GM21526 (cell line): Measurements from ENCODE around the gene STK32C.
"Not testable (repeated sequence)": the region's sequence is repeated elsewhere in the genome, so short reads cannot be mapped to it uniquely, and the experiment has no call there.

Source experiments
- ATAC-seq: cut with Tn5 transposase; IDR thresholded peaks from one replicate; pipeline ENCODE4 v1.9.1; 2021; ENCODE audit warnings: moderate library complexity; ENCODE audit not compliant: unreplicated experiment, low FRiP score

STK32C gene

DNA sequence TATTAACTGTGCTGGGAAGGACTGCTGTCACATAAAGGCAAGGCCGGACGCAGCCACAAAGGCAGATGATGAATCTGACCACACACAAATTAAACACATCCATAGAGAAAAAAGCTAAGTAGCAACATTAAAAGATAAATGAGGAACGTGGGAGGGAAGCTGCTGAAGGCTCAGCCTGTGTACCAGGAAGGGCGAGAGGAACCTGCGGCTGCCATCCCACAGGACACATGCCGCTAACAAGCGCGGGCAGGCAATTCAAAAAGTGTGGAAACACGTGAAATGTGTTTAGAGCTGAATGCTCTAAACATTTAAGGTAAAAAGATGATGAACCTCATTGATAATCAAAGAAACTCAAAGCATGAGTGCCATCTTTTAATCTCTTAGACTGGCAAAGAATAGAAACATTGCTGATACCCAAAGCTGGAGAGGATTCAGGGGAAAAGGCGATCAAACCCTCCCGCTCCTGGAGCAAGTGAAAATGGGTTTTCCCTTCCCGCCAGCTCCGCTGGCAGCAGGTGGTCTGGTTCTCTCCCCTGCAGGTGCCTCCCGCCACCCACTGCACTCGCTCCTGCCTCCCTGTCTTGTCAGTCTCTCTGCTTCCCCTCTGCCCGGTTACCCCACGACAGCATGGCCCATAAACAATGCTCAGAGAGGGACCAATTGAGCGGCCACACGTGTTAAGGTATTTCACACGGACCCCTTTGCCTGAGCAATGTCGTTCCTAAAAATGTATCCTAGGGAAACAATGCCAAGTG lies 4.2 kb downstream of the STK32C start:
- ATAC-seq, result no peak

DNA sequence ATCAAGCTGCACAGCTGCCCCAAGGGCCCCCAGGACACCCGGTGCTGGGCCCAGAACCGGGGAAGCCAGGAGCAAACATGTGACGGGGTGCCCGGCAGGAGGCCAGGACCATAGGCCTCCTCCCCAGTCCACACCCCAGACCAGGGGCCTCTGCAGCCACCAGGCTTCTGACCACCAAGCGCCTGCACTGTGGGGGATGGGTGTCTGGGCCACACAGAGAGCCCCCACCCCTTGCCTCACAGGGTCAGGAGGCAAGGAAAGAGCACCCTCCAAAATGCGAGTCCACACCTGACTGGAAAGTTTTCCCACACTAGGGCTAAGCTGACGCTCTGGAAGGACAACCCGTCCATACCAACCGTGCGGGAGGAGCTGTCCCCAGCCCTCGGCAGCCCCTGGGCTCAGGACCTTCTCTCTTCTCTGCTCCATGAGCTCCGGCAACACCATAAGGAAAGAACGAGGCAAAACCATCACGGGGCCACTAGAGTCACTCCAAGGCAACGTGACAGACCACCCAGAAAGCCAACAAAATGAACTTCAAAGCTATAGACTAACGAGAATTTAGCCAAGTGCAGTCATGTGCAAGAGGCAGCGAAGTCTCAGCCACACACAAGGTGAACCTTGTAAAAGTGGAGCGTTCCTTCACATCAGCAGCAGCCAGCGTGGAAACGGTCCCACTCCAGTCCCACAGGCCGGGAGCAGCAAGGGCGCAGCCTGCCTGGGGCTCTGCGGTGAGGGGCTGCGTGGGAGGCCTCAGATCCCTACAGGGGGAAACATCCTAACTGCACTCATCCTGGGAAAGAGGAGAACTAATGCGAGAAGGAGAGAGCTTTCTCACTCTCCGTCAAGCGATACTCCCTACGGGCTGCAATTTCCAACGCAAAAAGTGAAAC lies 5.1 kb downstream of the STK32C start:
- no peak for ATAC-seq

DNA sequence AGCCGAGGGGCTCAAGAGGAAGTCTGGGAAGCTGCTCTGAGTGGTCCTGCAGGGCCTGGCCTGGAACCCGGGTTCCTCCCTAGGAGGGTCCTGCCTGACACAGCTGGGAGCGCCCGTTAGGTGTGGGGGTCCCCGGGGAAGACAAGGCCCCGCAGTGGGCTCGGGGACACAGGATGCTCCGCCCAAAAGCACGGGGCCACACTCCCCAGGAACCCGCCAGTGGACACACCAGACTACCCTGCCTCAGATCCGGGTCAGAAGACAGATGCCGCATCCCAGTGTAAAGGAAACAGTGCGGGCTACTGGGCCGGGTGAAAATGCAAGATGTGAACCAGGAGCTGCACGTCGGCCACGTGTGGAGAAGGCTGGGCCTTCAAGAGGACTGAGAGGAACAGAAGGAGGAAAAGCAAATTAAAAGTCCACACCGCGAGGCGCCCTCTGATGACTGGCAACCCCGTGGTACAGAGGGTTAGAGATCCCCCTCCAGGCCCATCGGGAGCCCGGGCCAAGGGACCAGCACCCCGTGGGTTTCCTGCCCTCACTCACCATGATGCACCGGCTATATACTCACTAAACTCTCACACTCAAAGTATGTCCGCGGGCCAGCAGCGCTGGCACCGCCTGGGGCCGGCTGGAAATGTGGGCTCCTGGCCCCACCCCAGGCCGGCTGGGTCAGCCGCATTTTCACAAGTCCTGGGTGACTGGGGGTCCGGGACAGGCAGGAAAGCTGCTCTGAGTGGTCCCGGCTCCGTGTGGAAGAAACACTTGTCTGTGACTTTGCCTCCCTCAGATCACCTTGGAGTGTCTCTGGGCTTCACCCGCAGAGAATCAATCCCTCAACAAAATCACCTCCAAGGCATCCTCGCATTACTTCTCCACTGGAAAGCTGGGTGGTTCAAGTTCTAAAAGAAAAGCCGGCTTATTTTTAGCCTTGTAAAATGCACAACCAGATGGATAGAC lies 6.1 kb downstream of the STK32C start:
- ATAC-seq, result no peak

DNA sequence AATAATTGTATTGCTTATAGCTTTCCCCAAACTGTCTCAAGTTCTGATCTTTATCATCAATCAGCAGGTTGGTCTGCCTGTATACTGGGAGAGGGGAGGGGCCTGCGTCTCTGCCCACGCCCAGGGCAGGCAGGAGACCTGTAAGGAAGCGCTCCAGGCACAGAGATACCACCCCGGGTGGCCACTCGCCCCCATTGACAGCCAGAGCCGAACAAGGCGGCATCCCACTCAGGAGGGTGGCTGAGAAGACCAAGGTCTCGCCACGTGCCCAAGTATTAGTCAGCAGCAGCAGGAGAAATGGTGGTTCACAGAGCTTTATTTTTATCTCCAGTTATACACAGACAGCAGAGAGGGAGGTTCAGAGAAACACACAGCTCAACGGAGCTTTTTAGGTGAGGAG lies 7.2 kb downstream of the STK32C start:
- ATAC-seq, result no peak

DNA sequence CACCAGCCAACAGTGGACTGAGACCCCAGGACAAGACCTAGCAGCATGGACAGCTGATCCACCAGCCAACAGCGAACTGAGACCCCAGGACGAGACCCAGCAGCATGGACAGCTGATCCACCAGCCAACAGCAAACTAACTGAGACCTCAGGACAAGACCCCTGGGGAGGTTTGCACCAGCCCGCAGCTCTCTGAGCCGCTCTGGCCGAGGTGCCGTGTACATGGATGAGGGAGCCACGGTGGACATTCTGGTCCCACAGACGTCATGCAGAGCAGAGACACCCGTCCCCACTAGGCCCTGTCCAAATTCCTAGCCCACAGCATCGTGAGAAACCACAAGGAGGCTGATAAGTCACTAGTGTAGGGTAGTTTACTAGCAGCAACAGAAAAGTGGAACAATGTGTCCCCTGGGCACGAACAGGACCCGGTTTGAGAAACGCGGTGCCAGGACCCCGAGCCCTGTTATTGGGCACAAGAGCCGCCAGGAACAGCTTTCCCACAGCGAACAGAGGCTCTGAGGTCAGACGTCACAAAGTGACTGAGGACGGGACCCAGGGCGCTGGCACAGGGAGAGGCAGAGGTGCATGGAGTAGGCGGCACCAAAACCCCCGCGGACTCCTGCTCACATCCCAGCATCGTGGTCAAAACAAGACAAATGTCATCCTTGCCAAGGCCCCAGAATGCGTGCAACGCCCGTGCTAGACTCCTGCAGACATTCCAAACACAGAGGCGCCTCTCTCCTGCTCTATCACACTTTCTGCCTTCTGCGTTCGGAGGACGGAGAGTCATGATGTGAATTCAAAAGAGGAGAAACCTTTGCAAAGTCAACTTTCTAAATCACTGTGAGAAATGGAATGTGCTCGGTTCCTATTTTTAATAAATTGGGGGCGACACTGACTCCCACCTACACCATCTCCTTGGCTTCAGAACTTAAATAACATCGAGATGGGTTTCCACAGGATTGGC lies 8.1 kb downstream of the STK32C start:
- ATAC-seq, result no peak

DNA sequence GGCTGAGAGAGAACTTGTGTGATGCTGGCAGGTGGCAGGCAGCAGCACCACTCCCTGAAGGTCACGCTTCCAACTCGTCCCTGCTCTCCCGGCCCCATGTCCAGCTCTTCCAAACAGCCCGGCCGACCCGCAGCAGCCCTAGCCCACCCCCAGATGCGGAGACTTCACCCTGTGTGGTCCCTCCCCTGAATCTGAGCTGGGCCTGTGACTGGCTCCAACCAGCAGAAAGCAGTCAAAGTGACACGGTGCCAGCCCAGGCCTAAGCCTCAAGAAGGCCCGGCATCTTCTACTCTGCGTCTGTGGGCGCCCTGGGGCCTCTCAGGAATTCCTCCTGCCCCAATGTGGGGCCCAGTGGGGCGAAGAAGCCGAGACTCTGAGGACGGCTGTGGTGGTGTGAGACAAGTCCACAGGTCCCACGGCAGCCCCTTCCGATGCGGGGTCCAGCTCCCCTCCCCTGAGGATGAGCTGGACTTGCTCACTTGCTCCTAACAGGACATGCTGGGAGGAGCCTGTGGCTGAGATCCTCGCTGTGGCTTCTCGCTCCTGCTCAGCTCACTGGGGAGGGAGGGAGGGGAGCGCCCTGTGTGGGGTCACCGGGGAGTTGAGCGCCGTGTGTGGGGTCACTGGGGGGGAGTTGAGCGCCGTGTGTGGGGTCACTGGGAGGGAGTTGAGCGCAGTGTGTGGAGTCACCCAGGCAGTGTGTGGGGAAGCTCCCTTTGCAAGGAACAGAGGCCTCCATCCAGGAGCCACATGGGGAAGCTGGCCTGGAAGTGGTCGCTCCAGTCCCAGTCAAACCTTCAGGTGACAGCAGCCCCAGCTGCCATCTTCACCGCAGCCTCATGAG lies 9.5 kb downstream of the STK32C start:
- no peak for ATAC-seq

DNA sequence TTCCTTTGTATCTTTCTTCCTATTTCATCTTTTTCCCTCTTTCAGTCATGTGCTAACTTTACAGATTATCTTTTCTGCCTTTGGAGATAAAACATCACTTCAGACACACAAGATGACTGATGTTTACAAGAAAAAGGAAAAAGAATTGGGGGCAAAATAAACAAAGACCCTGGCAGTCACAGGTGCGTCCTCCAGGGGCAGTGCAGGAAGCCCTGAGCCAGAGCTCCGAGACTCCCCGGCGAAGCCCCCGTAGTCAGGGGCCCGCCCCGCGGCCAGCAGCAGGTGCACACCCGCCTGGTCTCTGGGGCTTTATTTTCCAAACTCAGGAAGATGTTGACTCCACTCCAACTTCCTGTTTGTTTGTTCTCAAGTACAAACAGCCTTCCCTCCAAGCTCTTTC lies 10.2 kb downstream of the STK32C start:
- ATAC-seq, result no peak

DNA sequence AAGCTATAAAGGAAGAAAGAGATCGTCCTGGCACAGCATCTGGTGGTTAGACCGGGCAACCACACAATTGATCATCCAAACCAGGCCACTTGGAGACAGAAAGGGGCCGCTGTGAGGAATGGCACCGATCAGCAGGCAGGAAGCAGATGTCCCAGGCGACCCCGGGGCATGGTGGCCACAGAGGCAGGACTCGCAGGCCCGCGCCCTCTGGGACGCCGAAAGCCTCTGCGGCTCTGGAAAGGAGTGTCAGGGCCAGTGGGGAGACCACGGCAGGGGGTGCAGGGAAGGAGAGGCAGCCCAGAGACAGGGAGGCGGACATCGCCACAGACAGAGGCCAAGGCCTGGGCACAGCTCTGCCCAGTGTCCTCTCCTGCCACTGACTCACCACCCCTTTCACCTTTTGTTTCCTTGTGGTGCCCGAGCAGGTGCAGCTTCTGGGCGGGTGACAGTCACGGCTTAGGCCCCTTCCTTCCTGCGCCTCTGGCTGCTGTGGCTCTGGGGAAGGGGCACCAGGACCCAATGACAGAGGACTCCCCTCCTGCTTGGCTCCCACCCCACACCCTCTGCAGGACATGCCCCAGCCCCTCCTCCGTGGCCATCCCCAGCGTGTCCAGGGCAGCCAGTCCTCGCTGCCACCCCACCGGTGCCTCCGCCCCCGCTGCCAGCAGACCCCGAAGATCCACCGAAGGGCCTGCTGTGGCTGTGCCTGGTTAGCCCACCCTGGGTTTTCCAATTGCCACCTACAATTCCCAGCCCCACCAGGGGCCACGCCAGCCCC lies 10.9 kb downstream of the STK32C start:
- ATAC-seq, result no peak

DNA sequence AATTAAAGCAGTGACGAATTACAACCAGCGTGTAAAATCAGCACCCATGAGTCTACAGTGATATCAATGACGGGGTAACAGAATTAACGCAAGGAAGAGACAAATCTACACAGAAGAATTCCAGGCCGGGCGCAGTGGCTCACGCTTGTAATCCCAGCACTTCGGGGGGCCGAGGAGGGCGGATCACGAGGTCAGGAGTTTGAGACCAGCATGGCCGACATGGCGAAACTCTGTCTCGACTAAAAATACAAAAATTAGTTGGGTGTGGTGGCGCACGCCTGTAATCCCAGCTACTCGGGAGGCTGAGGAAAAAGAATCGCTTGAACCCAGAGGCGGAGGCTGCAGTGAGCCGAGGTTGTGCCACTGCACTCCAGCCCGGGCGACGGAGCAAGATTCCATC lies 12.3 kb downstream of the STK32C start:
- not testable (repeated sequence) for ATAC-seq

DNA sequence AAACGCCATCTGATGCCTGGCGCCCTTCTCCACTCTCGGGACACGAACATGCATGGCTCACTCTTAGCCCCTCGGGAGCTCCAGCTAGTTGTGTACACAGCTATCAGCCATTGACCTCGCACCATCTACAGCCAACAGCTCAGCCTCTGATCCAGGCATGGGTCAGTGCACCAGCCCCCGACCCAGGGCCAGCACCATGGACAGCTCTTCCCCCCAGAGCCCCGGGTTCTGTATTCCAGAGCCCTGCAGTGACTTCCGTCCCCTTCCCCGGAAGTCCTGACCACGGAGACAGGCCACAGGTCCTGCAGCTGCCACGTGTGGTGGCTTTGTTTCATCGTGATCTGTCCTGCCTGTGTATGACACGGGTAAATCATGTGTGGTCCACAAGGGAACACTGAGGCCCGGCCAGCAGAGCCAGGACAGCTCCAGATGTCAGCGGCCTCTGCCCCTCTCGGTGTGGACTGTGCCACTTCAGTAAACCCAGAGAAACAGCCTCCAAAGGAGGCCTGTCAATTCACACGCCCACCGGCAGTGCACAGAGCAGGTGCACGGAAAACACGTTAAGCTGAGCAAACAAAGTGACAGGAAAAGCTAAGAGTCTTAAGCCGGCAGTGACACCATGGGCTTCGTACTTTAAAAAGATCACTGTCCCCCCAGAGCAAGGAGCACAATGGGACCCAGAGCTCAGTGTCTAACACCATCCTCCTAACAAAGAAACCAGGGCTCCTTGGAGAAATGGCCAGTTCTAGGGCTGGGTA lies 13.0 kb downstream of the STK32C start:
- ATAC-seq, result no peak

DNA sequence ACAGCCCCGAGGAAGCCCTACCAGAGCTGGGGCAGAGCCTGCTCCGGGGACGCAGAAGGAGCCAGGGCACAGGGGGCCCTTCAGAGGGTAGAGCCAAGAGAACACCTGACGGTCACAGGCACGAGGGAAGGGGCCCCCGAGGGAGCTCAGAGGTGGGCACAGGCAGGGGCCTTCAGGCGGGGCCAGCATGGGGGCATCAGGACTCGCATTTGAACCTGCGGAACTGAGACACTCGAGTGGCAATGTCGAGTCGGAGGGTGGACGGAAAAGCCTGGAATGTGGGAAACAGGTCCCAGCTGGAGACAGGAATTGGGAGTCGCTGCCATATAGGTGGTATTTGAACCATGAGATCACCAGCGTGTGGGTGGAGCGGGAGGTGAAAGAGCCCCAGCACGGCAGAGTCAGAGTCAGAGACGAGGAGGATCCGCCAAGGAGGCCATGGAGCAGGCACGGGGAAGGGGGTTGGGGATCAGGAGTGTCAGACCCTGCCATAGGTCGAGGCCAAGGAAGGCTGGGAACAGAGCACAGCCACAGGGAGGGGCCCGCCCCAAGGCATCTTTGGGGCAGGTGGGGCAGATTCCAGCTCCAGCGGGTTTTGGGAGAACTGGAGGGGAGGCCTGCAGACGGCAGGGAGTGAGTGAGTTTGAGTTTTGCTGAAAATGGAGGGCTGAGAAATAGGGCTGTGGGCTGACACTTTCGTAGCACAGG lies 13.8 kb downstream of the STK32C start:
- ATAC-seq, result no peak

DNA sequence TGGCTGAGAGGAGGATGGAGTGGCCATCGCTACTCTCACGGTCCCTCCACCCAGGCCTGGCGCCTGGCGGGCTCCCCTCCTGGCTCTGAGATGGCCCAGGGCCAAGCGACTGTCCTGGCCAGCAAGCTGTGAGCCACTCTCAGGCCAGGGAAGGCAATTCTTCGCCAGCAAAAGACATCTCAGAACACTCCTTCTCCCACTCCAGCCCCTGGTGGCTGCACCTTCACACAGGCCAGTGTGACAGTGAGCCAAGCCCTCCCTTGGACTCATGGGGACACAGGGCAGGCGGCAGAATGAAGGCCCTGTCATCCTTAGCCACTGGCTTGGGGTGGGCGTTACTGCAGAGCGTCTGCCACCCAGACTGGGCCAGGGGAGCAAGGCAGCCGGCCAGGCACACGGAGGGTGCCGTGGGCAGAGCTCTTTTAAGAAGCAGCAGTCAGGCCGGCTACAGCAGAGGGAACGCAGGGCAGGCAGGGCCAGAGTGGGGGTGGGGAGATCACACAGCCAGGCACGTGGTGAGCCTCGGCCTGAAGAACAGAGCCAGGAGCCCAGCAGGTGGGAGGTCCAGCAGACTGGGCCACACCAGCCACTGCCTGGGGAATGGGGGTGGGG lies 14.4 kb downstream of the STK32C start:
- no peak for ATAC-seq

DNA sequence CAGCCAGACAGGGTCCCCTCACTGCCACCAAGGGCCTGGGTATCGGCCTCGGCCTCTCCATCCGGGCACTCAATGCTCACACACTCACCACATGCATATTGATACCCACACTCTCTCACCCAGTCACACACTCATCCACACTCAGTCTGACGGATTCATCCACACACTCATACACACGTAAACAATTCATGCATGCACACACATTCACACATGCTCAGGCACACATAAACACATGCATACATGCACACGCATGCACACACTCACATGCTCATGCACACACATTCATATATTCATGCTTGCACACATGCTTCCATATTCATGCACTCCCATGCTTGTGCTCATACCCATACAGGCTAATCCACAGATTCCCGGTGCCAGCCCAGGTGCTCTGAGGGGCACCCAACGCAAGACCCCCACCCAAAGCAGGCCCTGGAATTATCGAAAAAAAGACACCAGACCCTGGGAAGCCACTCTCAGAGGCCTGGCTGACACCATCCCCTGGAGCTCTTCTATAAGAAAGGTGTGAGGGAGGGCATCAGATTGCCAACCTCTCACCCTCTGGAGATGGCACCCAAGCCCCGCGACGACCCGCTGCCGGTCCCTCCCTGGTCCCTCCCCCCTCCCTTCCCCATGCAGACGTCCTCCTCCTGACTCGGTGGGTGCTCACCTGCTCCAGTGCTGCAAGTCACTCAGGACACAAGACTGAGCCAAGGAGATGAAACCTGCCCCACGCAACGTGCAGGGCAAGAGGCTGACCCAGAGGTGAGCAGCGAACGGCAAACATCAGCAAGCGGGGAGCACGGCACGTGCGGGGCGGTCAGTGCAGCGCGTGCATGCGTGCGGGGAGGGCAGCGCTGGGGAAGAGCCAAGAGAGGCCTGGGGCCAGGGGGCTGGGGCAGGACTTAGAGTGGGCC lies 15.2 kb downstream of the STK32C start:
- no peak for ATAC-seq

DNA sequence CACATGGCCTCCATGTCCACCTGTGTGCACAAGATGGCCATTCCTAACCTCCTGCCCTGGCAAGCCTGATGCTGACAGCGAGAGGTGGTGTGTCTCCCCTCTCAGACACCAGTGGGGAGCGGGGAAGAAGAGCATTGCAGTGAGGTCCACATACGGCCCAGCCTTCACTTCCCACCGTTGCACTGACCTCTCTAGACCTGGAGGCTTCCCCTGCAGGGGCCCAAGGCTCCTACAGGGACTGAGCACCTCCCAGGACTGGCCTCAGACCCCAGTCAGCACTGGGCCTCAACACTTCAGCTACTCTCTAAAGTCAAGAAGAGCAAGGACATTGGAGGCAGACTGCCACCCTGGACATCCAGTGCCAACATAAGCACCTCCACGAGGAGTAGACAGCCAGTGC lies 15.9 kb downstream of the STK32C start:
- no peak for ATAC-seq

DNA sequence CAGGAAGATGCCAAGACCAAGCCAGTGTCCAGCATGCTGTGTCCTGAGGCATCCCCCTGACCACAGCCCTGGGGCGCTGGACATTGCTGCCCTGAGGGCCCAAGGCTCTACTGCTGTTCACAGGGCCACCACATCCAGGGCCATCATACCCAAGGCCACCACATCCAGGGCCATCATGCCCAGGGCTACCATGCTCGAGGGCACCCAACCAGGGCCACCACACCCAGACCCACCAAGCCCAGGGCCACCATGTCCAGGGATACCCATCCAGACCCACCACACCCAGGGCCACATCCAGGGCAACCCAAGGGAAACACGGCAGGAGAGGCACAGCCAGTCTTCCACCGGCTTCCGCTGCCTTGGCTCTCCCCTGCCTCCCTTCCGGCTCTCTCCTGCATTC lies 17.1 kb downstream of the STK32C start:
- ATAC-seq, result no peak
